Stimulated activated CD4-positive, alpha-beta T cell treated with anti-CD3 and anti-CD28 coated beads, Interleukin-12 subunit alpha, Interleukin-12 subunit beta, amount 100 ng/mL, for 24 hours (primary cell): ENCODE data around the gene NOSIP.

ENCODE experiments used
- DNase-seq, 2 experiments: peaks; one replicate each; pipeline ENCODE4 v3.0.0-alpha.2; 2020; ENCODE audit warnings: low read depth in 2 of 2

Gene NOSIP

GRCh38 chr19:49507803-49508494 is 72.4 kb downstream of the NOSIP start:
- no peak for DNase-seq

- peak; percentile 59 to 74 for DNase-seq
Measured at GRCh38 chr19:49506575-49507105, 73.7 kb downstream of the NOSIP start.
